ENCODE results near the gene OGFOD1. TPM values are rescaled to one million over a fixed set of nuclear protein-coding genes. Genes with fewer than 3 reads are reported as not detected.

Gene OGFOD1
- total RNA-seq, 1 donor from 2014 or later = 45.9 TPM

- H3K4me1 Mint-ChIP-seq (ENCODE audit: unreplicated experiment) = no peaks in the 10 kb centered on the region
- no peaks in the 10 kb centered on the region for H3K9me3 Mint-ChIP-seq
- no peak overlapping the region for H3K27ac Mint-ChIP-seq
- H3K4me3 Mint-ChIP-seq = no peak overlapping the region
- no peak for TF ChIP-seq CTCF (conservative IDR thresholded peaks at IDR 0.05)
- H3K27me3 Mint-ChIP-seq = no peaks in the 10 kb centered on the region
- DNase-seq (ENCODE audit: extremely low spot score, unreplicated experiment) = no peak
- peaks cover 19% of the 10 kb centered on the region for H3K36me3 Mint-ChIP-seq
These were observed 41.8 kb downstream of the OGFOD1 start for GRCh38 chr16:56493126-56493525.

DNA sequence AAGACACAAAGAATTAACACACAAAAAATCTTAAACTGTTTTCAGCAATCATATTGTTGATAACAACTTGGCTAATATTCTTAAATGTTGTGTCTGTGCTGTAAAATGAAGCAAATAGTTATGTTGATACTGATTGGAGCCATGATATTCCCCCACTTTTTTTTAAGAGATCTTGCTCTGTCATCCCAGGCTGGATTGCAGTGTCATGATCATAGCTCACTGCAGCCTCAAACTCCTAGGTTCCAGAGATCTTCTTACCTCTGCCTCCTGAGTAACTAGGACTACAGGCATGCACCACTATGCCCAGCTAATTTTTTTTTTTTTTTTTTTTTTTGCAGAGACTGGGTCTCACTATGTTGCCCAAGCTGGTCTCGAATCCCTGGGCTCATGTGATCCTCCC lies 42.5 kb downstream of the OGFOD1 start:
- Mint-ChIP-seq H3K27ac (no peak overlapping the region), H3K27me3 (no peaks in the 10 kb centered on the region), H3K36me3 (peaks cover 26% of the 10 kb centered on the region), H3K4me3 (no peak overlapping the region), H3K4me1 (ENCODE audit: unreplicated experiment) (no peaks in the 10 kb centered on the region), H3K9me3 (no peaks in the 10 kb centered on the region)
- no peak for DNase-seq (ENCODE audit: extremely low spot score, unreplicated experiment)
- TF ChIP-seq CTCF (conservative IDR thresholded peaks at IDR 0.05) = no peak

DNA sequence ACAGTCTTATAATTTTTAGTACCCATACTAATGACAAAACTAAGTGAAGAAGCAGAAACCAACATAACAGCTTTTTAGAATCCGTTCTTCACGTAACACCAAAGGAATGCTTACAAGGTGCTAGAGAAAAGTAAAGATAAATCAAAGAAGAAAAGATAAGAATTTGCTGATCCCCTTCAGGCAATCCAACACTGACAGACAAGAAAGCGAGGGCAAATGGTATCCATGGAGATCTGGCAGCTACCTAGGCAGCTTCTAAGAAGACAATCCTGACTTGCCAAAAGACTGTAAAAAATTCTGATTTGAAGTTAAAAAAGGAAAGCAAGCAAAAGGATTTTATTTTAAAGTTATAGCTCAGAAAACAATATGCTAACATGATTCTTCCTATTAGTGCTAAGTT lies 53.8 kb downstream of the OGFOD1 start:
- H3K27ac Mint-ChIP-seq = peak overlapping the region; percentile 35

GRCh38 chr16:56506941-56507340 lies 55.6 kb downstream of the OGFOD1 start:
- Mint-ChIP-seq H3K27me3 (no peaks in the 10 kb centered on the region), H3K4me3 (no peak overlapping the region), H3K36me3 (peaks cover 42% of the 10 kb centered on the region), H3K4me1 (ENCODE audit: unreplicated experiment) (peaks cover 6% of the 10 kb centered on the region), H3K9me3 (no peaks in the 10 kb centered on the region), H3K27ac (no peak overlapping the region)
- no peak for DNase-seq (ENCODE audit: extremely low spot score, unreplicated experiment)
- TF ChIP-seq CTCF (conservative IDR thresholded peaks at IDR 0.05) = no peak

More for the DNA sequence above, 53.8 kb downstream of the OGFOD1 start:
- Mint-ChIP-seq H3K9me3 (no peaks in the 10 kb centered on the region), H3K4me3 (peak overlapping the region; percentile 40), H3K36me3 (peaks cover 28% of the 10 kb centered on the region), H3K4me1 (ENCODE audit: unreplicated experiment) (peaks cover 6% of the 10 kb centered on the region), H3K27me3 (no peaks in the 10 kb centered on the region)
- no peak for TF ChIP-seq CTCF (conservative IDR thresholded peaks at IDR 0.05)
- no peak for DNase-seq (ENCODE audit: extremely low spot score, unreplicated experiment)

DNA sequence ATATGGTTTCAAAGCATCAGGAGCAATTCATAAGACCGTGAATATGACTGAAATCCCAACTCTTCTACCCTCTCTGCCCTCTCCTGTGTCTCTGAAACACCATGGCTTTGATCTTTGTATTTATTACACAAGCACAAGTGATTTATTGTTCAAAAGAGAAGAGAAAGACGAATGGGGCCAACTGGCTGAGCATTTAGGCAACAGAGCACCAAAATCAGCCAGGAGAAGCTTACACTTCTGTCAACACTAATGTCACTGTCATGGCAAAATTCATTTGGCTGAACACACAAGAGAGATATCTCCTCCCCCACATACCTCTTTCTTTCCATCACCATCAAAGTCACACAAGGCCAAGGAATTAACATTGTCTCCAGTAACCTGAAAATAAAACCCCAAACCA lies 59.2 kb downstream of the OGFOD1 start:
- Mint-ChIP-seq H3K4me3 (no peak overlapping the region), H3K27me3 (no peaks in the 10 kb centered on the region), H3K9me3 (no peaks in the 10 kb centered on the region), H3K27ac (no peak overlapping the region), H3K36me3 (peaks cover 36% of the 10 kb centered on the region), H3K4me1 (ENCODE audit: unreplicated experiment) (peaks cover 11% of the 10 kb centered on the region)
- DNase-seq (ENCODE audit: extremely low spot score, unreplicated experiment) = no peak
- TF ChIP-seq CTCF (conservative IDR thresholded peaks at IDR 0.05) = no peak

DNA sequence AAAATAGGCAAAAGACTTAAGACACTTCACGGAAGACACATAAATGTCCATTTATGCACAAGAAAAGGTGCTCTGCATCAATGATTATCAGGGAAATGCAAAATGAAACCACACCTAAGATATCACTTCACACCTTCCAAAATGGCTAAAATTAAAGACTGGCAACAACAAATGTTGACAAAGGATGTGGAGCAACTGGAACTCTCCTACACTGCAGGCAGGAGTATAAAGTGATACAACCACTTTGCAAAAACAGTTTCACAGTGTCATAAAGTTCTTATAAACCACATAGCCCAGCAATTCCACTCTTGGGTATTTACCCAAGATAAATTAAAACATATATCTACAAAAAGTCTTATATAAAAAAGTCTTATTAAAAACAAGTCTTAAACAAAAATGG lies 60.7 kb downstream of the OGFOD1 start:
- H3K4me1 Mint-ChIP-seq (ENCODE audit: unreplicated experiment) = peaks cover 12% of the 10 kb centered on the region
- H3K27me3 Mint-ChIP-seq = no peaks in the 10 kb centered on the region
- peaks cover 36% of the 10 kb centered on the region for H3K36me3 Mint-ChIP-seq
- H3K9me3 Mint-ChIP-seq = no peaks in the 10 kb centered on the region
- no peak overlapping the region for H3K27ac Mint-ChIP-seq
- no peak for DNase-seq (ENCODE audit: extremely low spot score, unreplicated experiment)
- no peak for TF ChIP-seq CTCF (conservative IDR thresholded peaks at IDR 0.05)
- no peak overlapping the region for H3K4me3 Mint-ChIP-seq
